Right cardiac atrium (tissue), 5 donors: ENCODE data around the gene SMOC2. TPM values are rescaled to one million over a fixed set of nuclear protein-coding genes. Genes with fewer than 3 reads are reported as not detected.
A peak's percentile ranks its signal among the peaks of the same experiment; 100 is the strongest.
"Not testable (repeated sequence)": the region's sequence is repeated elsewhere in the genome, so short reads cannot be mapped to it uniquely, and the experiment has no call there.

Experiments used
- ATAC-seq, 2 donors: fragments of 200-7000 bp; cut with Tn5 transposase; one replicate each; pipeline versions ENCODE4 v1.8.0 to v1.9.1; 2020; ENCODE audit warnings: moderate library complexity in 2 of 2, mild to moderate bottlenecking in 1 of 2
- DNase-seq, 3 donors: peaks; one replicate each; pipeline ENCODE4 v3.0.0-alpha.2; 2020
- H3K27ac ChIP-seq: one replicate; pipeline ENCODE4 v1.5.1; 2013; ENCODE audit warnings: mild to moderate bottlenecking, low read length, control low read depth, moderate library complexity
- H3K27me3 ChIP-seq: one replicate; pipeline ENCODE4 v1.6.1; 2013; ENCODE audit not compliant: control insufficient read depth, insufficient read depth
- H3K4me1 ChIP-seq: one replicate; pipeline ENCODE4 v1.6.1; 2013; ENCODE audit warnings: low read length; ENCODE audit not compliant: control insufficient read depth, insufficient read depth
- H3K4me3 ChIP-seq: one replicate; pipeline ENCODE4 v1.5.1; 2013; ENCODE audit warnings: low read length, control low read depth
- H3K9me3 ChIP-seq: one replicate; pipeline ENCODE4 v1.6.1; 2013; ENCODE audit warnings: low read length; ENCODE audit not compliant: control insufficient read depth
- WGBS: extraction: QIAGEN DNeasy Blood & Tissue Kit; methylation state at CpG from one replicate; pipeline ENCODE4 v1.1.7; 2013; 5-methylcytosine and 5-hydroxymethylcytosine counted together
- intact Hi-C, 4 donors: fragments of 100-400 bp; cut with DNase I; formaldehyde crosslinking; loops; one replicate each; pipeline versions ENCODE4 v1.11.0 to v1.14.0; 2022 to 2023
- polyA plus RNA-seq: library from polyadenylated mRNA; stranded (reverse); fragments of 200-250 nt; gene quantifications from one replicate; pipeline ENCODE4 v1.2.3, GENCODE V29; 2013
- total RNA-seq, 4 donors: library from RNA; stranded (reverse); fragmentation: NEBNext Ultra II Directional; extraction: Animal tissue kit (Norgen Biotek cat#: 25700); gene quantifications; one replicate each; pipeline ENCODE4 v1.2.1, GENCODE V29; 2021
- donor health status: healthy with polysubstance abuse.
- donor health status: DM: no; HTN: yes; CAD: no.
- donor health status: DM: no; HTN: no; CAD: no.
- donor health status: DM: no; HTN: yes; CAD: no; lungs with severe emphysema.
- donor health status: DM: yes; HTN: yes; CAD: no.

The SMOC2 gene
- total and polyA plus RNA-seq, 5 donors = 6.0 to 16.7 (median 10.9) TPM

GRCh38 chr6:168607272-168608112, 166.5 kb downstream of the SMOC2 start:
- H3K4me3 ChIP-seq = no peak overlapping the region
- H3K27ac ChIP-seq = no peak overlapping the region
- WGBS = 44% methylated on average over 15 of the region's 15 CpGs
- H3K9me3 ChIP-seq = no peaks in the 10 kb centered on the region
- H3K4me1 ChIP-seq = no peaks in the 10 kb centered on the region
- intact Hi-C loops = no loop called here
- ATAC-seq (peak in 1 of 2 donors; percentile 52), DNase-seq (peak in 1 of 3 donors; percentile 54)
- no peaks in the 10 kb centered on the region for H3K27me3 ChIP-seq

GRCh38 chr6:168608113-168608400, 167.1 kb downstream of the SMOC2 start:
- intact Hi-C loops = no loop called here
- no peaks in the 10 kb centered on the region for H3K9me3 ChIP-seq
- H3K4me3 ChIP-seq = no peak overlapping the region
- WGBS = 81% methylated on average over 11 of the region's 11 CpGs
- DNase-seq (no peak), ATAC-seq (peak in 1 of 2 donors; percentile 36)
- no peaks in the 10 kb centered on the region for H3K4me1 ChIP-seq
- H3K27ac ChIP-seq = no peak overlapping the region
- H3K27me3 ChIP-seq = no peaks in the 10 kb centered on the region

- Histone ChIP-seq H3K4me1 (no peaks in the 10 kb centered on the region), H3K4me3 (no peak overlapping the region), H3K9me3 (no peaks in the 10 kb centered on the region), H3K27ac (no peak overlapping the region), H3K27me3 (no peaks in the 10 kb centered on the region)
- WGBS = 73% methylated on average over 13 of the region's 13 CpGs
- DNase-seq (no peak), ATAC-seq (no peak)
- intact Hi-C loops = no loop called here
Measured at GRCh38 chr6:168609026-168609685, 168.2 kb downstream of the SMOC2 start.

- no peak for ATAC-seq
- no peak overlapping the region for H3K27ac ChIP-seq
- no peaks in the 10 kb centered on the region for H3K4me1 ChIP-seq
- H3K4me3 ChIP-seq = no peak overlapping the region
- no peaks in the 10 kb centered on the region for H3K27me3 ChIP-seq
- intact Hi-C loops = no loop called here
- no peaks in the 10 kb centered on the region for H3K9me3 ChIP-seq
- WGBS = 80% methylated on average over 9 of the region's 9 CpGs
- DNase-seq = no peak
Measured at GRCh38 chr6:168609914-168610490, 169.0 kb downstream of the SMOC2 start.

DNA sequence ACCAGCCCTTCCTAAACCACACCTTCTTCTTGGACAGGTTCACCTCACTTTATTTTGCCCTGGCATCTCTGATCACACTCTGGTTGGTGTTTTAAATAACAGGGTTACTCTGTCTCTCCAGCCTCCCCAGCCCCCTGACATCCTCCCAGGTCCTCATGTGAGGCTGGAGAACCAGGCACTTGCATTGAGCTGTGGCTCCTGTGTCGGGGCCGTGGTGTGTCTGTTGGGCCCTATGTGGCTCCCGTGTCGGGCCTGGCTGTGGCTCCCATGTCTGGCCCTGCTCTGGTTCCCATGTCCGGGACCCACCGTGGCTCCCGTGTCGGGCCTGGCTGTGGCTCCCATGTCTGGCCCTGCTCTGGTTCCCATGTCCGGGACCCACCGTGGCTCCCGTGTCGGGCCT, 170.0 kb downstream of the SMOC2 start:
- ATAC-seq, DNase-seq, H3K4me1 ChIP-seq, H3K27ac ChIP-seq, H3K9me3 ChIP-seq, H3K4me3 ChIP-seq, H3K27me3 ChIP-seq, intact Hi-C loops: not testable (repeated sequence)
- 93% methylated on average over 11 of the region's 12 CpGs for WGBS

DNA sequence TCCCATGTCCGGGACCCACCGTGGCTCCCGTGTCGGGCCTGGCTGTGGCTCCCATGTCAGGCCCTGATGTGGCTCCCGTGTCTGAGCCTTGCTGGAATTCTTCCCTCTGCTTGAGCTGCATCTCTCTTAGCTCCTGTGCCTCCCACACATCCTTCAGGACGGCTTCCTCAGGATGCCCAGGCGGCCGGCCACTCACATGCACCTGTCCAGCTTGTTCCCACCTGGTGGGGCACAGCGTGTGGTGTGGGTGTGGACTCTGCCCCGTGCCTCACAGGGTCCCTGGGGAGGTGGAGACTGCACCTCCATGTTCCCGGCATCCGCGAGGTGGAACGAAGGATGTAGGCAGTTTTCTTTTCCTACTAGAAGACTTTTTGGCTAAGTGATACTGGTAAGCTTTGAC, 170.7 kb downstream of the SMOC2 start:
- peak in 1 of 3 donors; percentile 45 for DNase-seq
- intact Hi-C loops = no loop called here
- H3K4me1 ChIP-seq = no peaks in the 10 kb centered on the region
- 91% methylated on average over 14 of the region's 14 CpGs for WGBS
- H3K27ac ChIP-seq = no peak overlapping the region
- no peaks in the 10 kb centered on the region for H3K9me3 ChIP-seq
- H3K4me3 ChIP-seq = no peak overlapping the region
- ATAC-seq = no peak
- H3K27me3 ChIP-seq = no peaks in the 10 kb centered on the region

GRCh38 chr6:168612586-168612985, 171.6 kb downstream of the SMOC2 start:
- ATAC-seq = no peak

GRCh38 chr6:168615837-168616236, 174.9 kb downstream of the SMOC2 start:
- H3K27ac ChIP-seq = no peak overlapping the region
- H3K4me1 ChIP-seq = no peaks in the 10 kb centered on the region
- ATAC-seq (no peak), DNase-seq (no peak)
- H3K4me3 ChIP-seq = no peak overlapping the region
- no peaks in the 10 kb centered on the region for H3K9me3 ChIP-seq
- intact Hi-C loops = loop anchor here in 1 of 4 donors (5.0 kb wide), 1 partner anchor 266 kb away; no protein-coding TSS in a partner anchor
- H3K27me3 ChIP-seq = no peaks in the 10 kb centered on the region
- WGBS = 90% methylated on average over 6 of the region's 6 CpGs

More at GRCh38 chr6:168612586-168612985, 171.6 kb downstream of the SMOC2 start:
- H3K4me3 ChIP-seq = no peak overlapping the region
- no peak overlapping the region for H3K27ac ChIP-seq
- H3K27me3 ChIP-seq = no peaks in the 10 kb centered on the region
- no peaks in the 10 kb centered on the region for H3K9me3 ChIP-seq
- 95% methylated on average over 13 of the region's 13 CpGs for WGBS
- DNase-seq = no peak
- intact Hi-C loops = no loop called here
- H3K4me1 ChIP-seq = no peaks in the 10 kb centered on the region

DNA sequence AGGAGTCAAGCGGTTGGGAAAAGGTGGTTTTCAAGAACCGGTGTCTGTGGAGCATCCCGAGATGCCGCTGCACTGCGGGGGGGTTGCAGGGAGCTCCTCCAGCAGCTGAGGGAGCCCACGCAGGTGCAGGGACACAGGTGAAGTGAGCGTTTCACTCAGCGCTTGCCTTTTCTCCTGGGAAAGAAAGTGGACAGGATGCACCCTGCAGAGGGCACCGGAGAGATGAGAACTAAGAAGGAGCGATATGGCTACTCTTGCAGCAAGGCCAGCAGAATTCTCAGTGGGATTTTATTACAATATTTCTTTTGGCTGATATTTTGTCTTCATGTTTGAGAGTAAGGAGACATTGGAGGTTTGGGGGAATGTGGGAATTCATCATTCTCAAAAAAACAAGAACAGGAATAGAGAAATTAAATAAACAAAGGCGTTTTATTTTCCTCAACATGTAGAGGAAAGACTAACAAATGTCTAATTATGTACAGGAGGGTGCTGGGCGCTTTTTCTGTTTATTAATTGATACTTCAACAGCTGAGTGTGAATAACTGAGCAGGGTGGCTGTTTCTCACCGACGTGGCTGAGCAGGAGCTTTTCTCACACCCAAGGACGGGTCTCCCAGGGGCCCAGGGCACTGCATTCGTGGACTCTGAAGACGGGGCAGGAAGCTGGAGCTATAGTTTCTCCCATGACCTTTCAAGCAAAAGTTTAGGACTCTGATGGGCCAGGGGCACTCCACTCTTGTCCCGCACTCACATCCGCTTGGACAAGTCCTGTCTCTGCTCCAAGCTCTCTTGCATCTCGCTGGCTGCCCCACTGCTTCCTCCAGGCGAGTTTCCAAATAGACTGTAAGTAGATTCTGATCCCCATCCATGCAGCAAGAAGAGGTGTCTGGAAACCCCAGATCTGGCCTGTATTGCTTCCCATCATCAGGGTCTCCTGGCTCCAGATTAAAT, 176.1 kb downstream of the SMOC2 start:
- Histone ChIP-seq H3K27ac (no peak overlapping the region), H3K9me3 (no peaks in the 10 kb centered on the region), H3K4me3 (no peak overlapping the region), H3K27me3 (no peaks in the 10 kb centered on the region), H3K4me1 (no peaks in the 10 kb centered on the region)
- intact Hi-C loops = loop anchor here in 1 of 4 donors (5.0 kb wide), 1 partner anchor 265 kb away; no protein-coding TSS in a partner anchor
- ATAC-seq = peak; percentile 35 to 77
- whole genome bisulfite sequencing = 58% methylated on average over 21 of the region's 21 CpGs
- DNase-seq = peak in 2 of 3 donors; percentile 70 to 72

GRCh38 chr6:168618546-168619315, 177.7 kb downstream of the SMOC2 start:
- no peaks in the 10 kb centered on the region for H3K9me3 ChIP-seq
- no peak overlapping the region for H3K27ac ChIP-seq
- H3K4me1 ChIP-seq = no peaks in the 10 kb centered on the region
- no peaks in the 10 kb centered on the region for H3K27me3 ChIP-seq
- 72% methylated on average over 21 of the region's 21 CpGs for WGBS
- DNase-seq = peak in 1 of 3 donors; percentile 46
- ATAC-seq = no peak
- H3K4me3 ChIP-seq = no peak overlapping the region
- intact Hi-C loops = loop anchor here in 1 of 4 donors (5.0 kb wide), 1 partner anchor 264 kb away; no protein-coding TSS in a partner anchor
